GM12878 (cell line): ENCODE data around the gene CAMKMT. TPM values are rescaled to one million over a fixed set of nuclear protein-coding genes. Genes with fewer than 3 reads are reported as not detected.

Experiments used
- ATAC-seq: fragments of 200-7000 bp; cut with Tn5 transposase; 3 replicates; pipeline ENCODE4 v1.9.1; 2020; ENCODE audit warnings: mild to moderate bottlenecking, moderate library complexity
- BruUV-seq: library from RNA; stranded (reverse); fragments of 400-500 nt; replicated peaks from 2 replicates; lab custom pipeline; 2021; lab: Mats Ljungman, UMichigan
- CTCF ChIA-PET: fragments of 300-600 bp; sonication (Branson Sonifier 250); formaldehyde crosslinking; extraction: SDS; loops from one replicate; lab custom pipeline; 2021; ENCODE audit warnings: inconsistent platforms; lab: Yijun Ruan, JAX
- POLR2A ChIA-PET: fragments of 350-600 bp; formaldehyde crosslinking; extraction: SDS; loops from one replicate; lab custom pipeline; 2021; ENCODE audit warnings: inconsistent platforms; lab: Charles Lee
- RAD21 ChIA-PET: fragments of 300-600 bp; sonication (Branson Sonifier 250); formaldehyde crosslinking; loops from one replicate; lab custom pipeline; 2023; ENCODE audit warnings: antibody characterized with exemption; ENCODE audit not compliant: unreplicated experiment; lab: Charles Lee
- SMC1A ChIA-PET: fragments of 300-600 bp; sonication (Branson Sonifier 250); formaldehyde crosslinking; loops from one replicate; lab custom pipeline; 2023; ENCODE audit not compliant: unreplicated experiment, uncharacterized antibody; lab: Charles Lee
- DNase-seq: peaks from one replicate; pipeline ENCODE4 v3.0.0-alpha.2; 2011; ENCODE audit warnings: low read depth, low spot score
- FAIRE-seq: peaks from 3 replicates; lab custom pipeline; 2011; peaks lifted over from hg19 to GRCh38; lab: Jason Lieb, UNC
- H2AFZ ChIP-seq: 2 replicates; pipeline ENCODE4 v1.6.0; 2011; ENCODE audit warnings: low read depth, low read length, control low read depth; ENCODE audit not compliant: control insufficient read depth
- H3K27ac ChIP-seq: 2 replicates; pipeline ENCODE4 v1.5.1; 2011; ENCODE audit warnings: control low read depth; ENCODE audit not compliant: control insufficient read depth, insufficient read depth
- H3K27me3 ChIP-seq, 2 experiments: replicated peaks in 1 of 2; 2 replicates each; pipeline versions ENCODE4 v1.6.0 to v1.6.1; 2011; ENCODE audit warnings: low read length in 1 of 2; ENCODE audit not compliant: control insufficient read depth in 2 of 2, insufficient read depth in 2 of 2
- H3K36me3 ChIP-seq, 2 experiments: 2 replicates each; pipeline ENCODE4 v1.5.1; 2011; ENCODE audit warnings: low read length in 1 of 2; ENCODE audit not compliant: control insufficient read depth in 2 of 2, insufficient read depth in 2 of 2
- H3K4me1 ChIP-seq: 2 replicates; pipeline ENCODE4 v1.6.1; 2011; ENCODE audit warnings: mild to moderate bottlenecking, low read length, moderate library complexity, mixed read lengths; ENCODE audit not compliant: control insufficient read depth, insufficient read depth
- H3K4me2 ChIP-seq: 2 replicates; pipeline ENCODE4 v1.6.0; 2011; ENCODE audit warnings: control low read depth; ENCODE audit not compliant: control insufficient read depth, insufficient read depth
- H3K4me3 ChIP-seq: fragments of 200-600 bp; sonication (generic); 2 replicates; pipeline ENCODE4 v1.5.1; 2016
- H3K79me2 ChIP-seq: 2 replicates; pipeline ENCODE4 v1.6.0; 2011; ENCODE audit warnings: low read length; ENCODE audit not compliant: control insufficient read depth, insufficient read depth
- H3K9ac ChIP-seq: 2 replicates; pipeline ENCODE4 v1.8.0; 2011; ENCODE audit warnings: low read length, control low read depth, mixed read lengths; ENCODE audit not compliant: control insufficient read depth, insufficient read depth
- H3K9me3 ChIP-seq: replicated peaks from 3 replicates; pipeline ENCODE4 v1.5.1; 2011; ENCODE audit warnings: mild to moderate bottlenecking, low read length; ENCODE audit not compliant: control insufficient read depth, insufficient read depth
- H4K20me1 ChIP-seq: 2 replicates; pipeline ENCODE4 v1.6.0; 2011; ENCODE audit not compliant: control insufficient read depth, insufficient read depth
- ESRRA ChIP-seq: IDR thresholded peaks from 2 replicates; pipeline ENCODE4 v1.6.1; 2012; ENCODE audit warnings: mild to moderate bottlenecking, low read length, improper control_type of control experiment
- FOS ChIP-seq: IDR thresholded peaks from 3 replicates; pipeline ENCODE4 v1.6.1; 2011; ENCODE audit warnings: borderline replicate concordance; ENCODE audit not compliant: insufficient read length; ENCODE audit errors: extremely low read depth
- MXI1 ChIP-seq: fragments of 150-350 bp; IDR thresholded peaks from 2 replicates; pipeline ENCODE4 v1.6.1; 2011; ENCODE audit warnings: low read depth, mild to moderate bottlenecking, inconsistent platforms, low read length, improper control_type of control experiment
- MYB ChIP-seq: fragments of 150-350 bp; IDR thresholded peaks from 2 replicates; pipeline ENCODE4 v1.6.1; 2014; ENCODE audit warnings: mild to moderate bottlenecking, low read depth, low read length, borderline replicate concordance
- NFYA ChIP-seq: IDR thresholded peaks from 2 replicates; pipeline ENCODE4 v1.6.1; 2011; ENCODE audit warnings: low read depth, mild to moderate bottlenecking, low read length, improper control_type of control experiment, borderline replicate concordance
- NR2F1 ChIP-seq: fragments of 450-650 bp; conservative IDR thresholded peaks from 2 replicates; pipeline ENCODE4 v1.6.1; 2017; ENCODE audit warnings: mild to moderate bottlenecking
- in situ Hi-C: fragments of 300-500 bp; cut with MboI; formaldehyde crosslinking; loops from 9 replicates; pipeline ENCODE4 v1.14.3; 2018; ENCODE audit warnings: mixed read lengths
- intact Hi-C: fragments of 100-400 bp; cut with micrococcal nuclease; formaldehyde crosslinking; loops from one replicate; pipeline ENCODE4 v1.14.2; 2022; ENCODE audit not compliant: unreplicated experiment
- polyA plus RNA-seq, 11 experiments: library from polyadenylated mRNA; depleted of rRNA in 4 of 11; unstranded in 6 of 11; stranded (reverse) in 5 of 11; fragments of >200 nt; fragmentation: Nextera tagmentation in 4 of 11; fragmentation: Illumina TruSeq in 1 of 11; extraction: Ambion mirVana in 4 of 11; extraction: Trizol in 1 of 11; gene quantifications; 1 replicate in 1 of 11; 2 replicates in 10 of 11; pipeline versions ENCODE4 v1.2.1 to v1.2.3, GENCODE V29; 2011 to 2016; ENCODE audit warnings: inconsistent platforms in 2 of 11, missing spikeins in 2 of 11, low read depth in 1 of 11
- total RNA-seq, 4 experiments: library from RNA; depleted of rRNA in 3 of 4; stranded (reverse); fragments of >200 nt in 3 of 4; fragmentation: Illumina TruSeq in 1 of 4; extraction: Trizol in 1 of 4; gene quantifications; 2 replicates each; pipeline versions ENCODE4 v1.2.1 to v1.2.3, GENCODE V29; 2013 to 2021
- TF ChIP-seq, protein P1 (sequence below): fragments of 450-650 bp; formaldehyde crosslinking; IDR thresholded peaks from 2 replicates; pipeline ENCODE4 v1.5.0; 2022; ENCODE audit warnings: mild to moderate bottlenecking, missing genetic modification characterization

Gene CAMKMT
- total and polyA plus RNA-seq, 10 of the 15 experiments (the other 5 are each of a cell fraction or from before 2014, with no cell fraction given) = 2.7 to 16.0 (median 11.8) TPM

DNA sequence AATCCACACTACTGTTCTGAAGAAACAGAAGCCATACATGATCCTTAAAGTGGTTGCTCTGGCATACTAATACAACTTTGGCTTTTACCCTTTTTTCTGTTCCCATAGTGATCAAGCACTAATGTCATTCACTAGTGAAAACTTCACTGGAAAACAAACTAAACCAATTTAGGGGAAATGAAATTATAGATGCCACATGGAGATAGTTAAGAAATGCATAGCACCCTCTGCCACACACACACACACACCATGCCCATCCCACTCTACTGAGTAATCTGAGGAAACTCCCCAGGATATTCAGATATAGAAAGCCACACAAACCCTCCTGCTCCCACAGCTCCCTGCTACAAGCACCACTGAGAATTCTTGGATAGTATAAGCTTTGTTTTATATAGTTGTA, 47.4 kb upstream of the CAMKMT start:
- ChIA-PET RAD21 (no interaction called here), POLR2A (no interaction called here), CTCF (interaction anchor here (2.1 kb wide), 1 partner anchor 19 kb away, joined by 8 read pairs; no protein-coding TSS in a partner anchor), SMC1A (interaction anchor here (1.9 kb wide), 1 partner anchor 18 kb away, joined by 5 read pairs; no protein-coding TSS in a partner anchor)
- Histone ChIP-seq H3K36me3 (peaks cover 0 to 6% of the 10 kb centered on the region in 2 experiments; a peak in 1 of 4 replicates), H3K9me3 (peaks cover 12% of the 10 kb centered on the region; the same call in 2 of the 3 replicates), H3K9ac (no peak overlapping the region), H3K79me2 (no peaks in the 10 kb centered on the region), H3K4me1 (no peaks in the 10 kb centered on the region), H4K20me1 (no peaks in the 10 kb centered on the region), H3K27ac (no peak overlapping the region), H2AFZ (no peak overlapping the region), H3K4me3 (no peak overlapping the region), H3K27me3 (no peaks in the 10 kb centered on the region), H3K4me2 (no peak overlapping the region)
- no peak for DNase-seq
- FAIRE-seq = no peak
- in situ Hi-C loops = no loop called here
- intact Hi-C loops = no loop called here
- no peak for ATAC-seq
- no peak for TF ChIP-seq NFYA
- TF ChIP-seq MXI1 = no peak
- no peak for TF ChIP-seq FOS
- no peak for TF ChIP-seq MYB
- TF ChIP-seq, protein P1, sequence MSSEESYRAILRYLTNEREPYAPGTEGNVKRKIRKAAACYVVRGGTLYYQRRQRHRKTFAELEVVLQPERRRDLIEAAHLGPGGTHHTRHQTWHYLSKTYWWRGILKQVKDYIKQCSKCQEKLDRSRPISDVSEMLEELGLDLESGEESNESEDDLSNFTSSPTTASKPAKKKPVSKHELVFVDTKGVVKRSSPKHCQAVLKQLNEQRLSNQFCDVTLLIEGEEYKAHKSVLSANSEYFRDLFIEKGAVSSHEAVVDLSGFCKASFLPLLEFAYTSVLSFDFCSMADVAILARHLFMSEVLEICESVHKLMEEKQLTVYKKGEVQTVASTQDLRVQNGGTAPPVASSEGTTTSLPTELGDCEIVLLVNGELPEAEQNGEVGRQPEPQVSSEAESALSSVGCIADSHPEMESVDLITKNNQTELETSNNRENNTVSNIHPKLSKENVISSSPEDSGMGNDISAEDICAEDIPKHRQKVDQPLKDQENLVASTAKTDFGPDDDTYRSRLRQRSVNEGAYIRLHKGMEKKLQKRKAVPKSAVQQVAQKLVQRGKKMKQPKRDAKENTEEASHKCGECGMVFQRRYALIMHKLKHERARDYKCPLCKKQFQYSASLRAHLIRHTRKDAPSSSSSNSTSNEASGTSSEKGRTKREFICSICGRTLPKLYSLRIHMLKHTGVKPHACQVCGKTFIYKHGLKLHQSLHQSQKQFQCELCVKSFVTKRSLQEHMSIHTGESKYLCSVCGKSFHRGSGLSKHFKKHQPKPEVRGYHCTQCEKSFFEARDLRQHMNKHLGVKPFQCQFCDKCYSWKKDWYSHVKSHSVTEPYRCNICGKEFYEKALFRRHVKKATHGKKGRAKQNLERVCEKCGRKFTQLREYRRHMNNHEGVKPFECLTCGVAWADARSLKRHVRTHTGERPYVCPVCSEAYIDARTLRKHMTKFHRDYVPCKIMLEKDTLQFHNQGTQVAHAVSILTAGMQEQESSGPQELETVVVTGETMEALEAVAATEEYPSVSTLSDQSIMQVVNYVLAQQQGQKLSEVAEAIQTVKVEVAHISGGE (CRISPR knock-in tag) = no peak
- no peak for TF ChIP-seq ESRRA
- no peak for TF ChIP-seq NR2F1
- BruUV-seq = no TSS peak
